Mucosa of gallbladder (tissue), 1 donor: Measurements from ENCODE around the gene ADARB1. TPM values are rescaled to one million over a fixed set of nuclear protein-coding genes. Genes with fewer than 3 reads are reported as not detected.

Experiments used
- DNase-seq: peaks from one replicate; pipeline ENCODE4 v3.0.0-alpha.2; 2020; ENCODE audit warnings: low spot score
- total RNA-seq: library from RNA; stranded (reverse); gene quantifications from one replicate; pipeline ENCODE4 v1.2.1, GENCODE V29; 2021
- donor health status: DM: no; HTN: no; CAD: no.

ADARB1 gene
- total RNA-seq, 1 donor from 2014 or later = 32.5 TPM

- DNase-seq = no peak
Observed at GRCh38 chr21:45054927-45055612, 19.3 kb upstream of the ADARB1 start.

GRCh38 chr21:45055861-45056260 lies 18.5 kb upstream of the ADARB1 start:
- DNase-seq = no peak

- no peak for DNase-seq
Observed at GRCh38 chr21:45056296-45056904, 18.0 kb upstream of the ADARB1 start.

- no peak for DNase-seq
Observed at GRCh38 chr21:45056917-45057560, 17.3 kb upstream of the ADARB1 start.

- DNase-seq = no peak
Observed at GRCh38 chr21:45057886-45058285, 16.5 kb upstream of the ADARB1 start.

GRCh38 chr21:45059121-45059520 lies 15.3 kb upstream of the ADARB1 start:
- DNase-seq = no peak

GRCh38 chr21:45060089-45060488 lies 14.3 kb upstream of the ADARB1 start:
- DNase-seq = no peak

GRCh38 chr21:45060675-45061311 lies 13.6 kb upstream of the ADARB1 start:
- no peak for DNase-seq

- no peak for DNase-seq
Observed at GRCh38 chr21:45064091-45064490, 10.3 kb upstream of the ADARB1 start.

GRCh38 chr21:45064618-45065399 lies 9.6 kb upstream of the ADARB1 start:
- no peak for DNase-seq

GRCh38 chr21:45067462-45068285 lies 6.7 kb upstream of the ADARB1 start:
- DNase-seq = no peak

- DNase-seq = no peak
Observed at GRCh38 chr21:45069085-45069484, 5.3 kb upstream of the ADARB1 start.

- DNase-seq = no peak
Observed at GRCh38 chr21:45069711-45070110, 4.7 kb upstream of the ADARB1 start.

GRCh38 chr21:45071078-45071873 lies 3.1 kb upstream of the ADARB1 start:
- DNase-seq = no peak

GRCh38 chr21:45071874-45072737 lies 2.3 kb upstream of the ADARB1 start:
- DNase-seq = no peak

GRCh38 chr21:45072738-45073300 lies 1.6 kb upstream of the ADARB1 start:
- no peak for DNase-seq

- no peak for DNase-seq
Observed at GRCh38 chr21:45073301-45074047, 906 bp upstream of the ADARB1 start.
